GM20431 (cell line): ENCODE measurements around the gene SMIM3.
"Not testable (repeated sequence)": the region's sequence is repeated elsewhere in the genome, so short reads cannot be mapped to it uniquely, and the experiment has no call there.

Source experiments
- in situ Hi-C: fragments of 300-500 bp; cut with MseI, MboI; formaldehyde crosslinking; loops from one replicate; pipeline ENCODE4 v1.15.0; 2020; ENCODE audit warnings: low sequenced_read_pairs; ENCODE audit not compliant: unreplicated experiment

Gene SMIM3, protein sequence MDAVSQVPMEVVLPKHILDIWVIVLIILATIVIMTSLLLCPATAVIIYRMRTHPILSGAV

DNA sequence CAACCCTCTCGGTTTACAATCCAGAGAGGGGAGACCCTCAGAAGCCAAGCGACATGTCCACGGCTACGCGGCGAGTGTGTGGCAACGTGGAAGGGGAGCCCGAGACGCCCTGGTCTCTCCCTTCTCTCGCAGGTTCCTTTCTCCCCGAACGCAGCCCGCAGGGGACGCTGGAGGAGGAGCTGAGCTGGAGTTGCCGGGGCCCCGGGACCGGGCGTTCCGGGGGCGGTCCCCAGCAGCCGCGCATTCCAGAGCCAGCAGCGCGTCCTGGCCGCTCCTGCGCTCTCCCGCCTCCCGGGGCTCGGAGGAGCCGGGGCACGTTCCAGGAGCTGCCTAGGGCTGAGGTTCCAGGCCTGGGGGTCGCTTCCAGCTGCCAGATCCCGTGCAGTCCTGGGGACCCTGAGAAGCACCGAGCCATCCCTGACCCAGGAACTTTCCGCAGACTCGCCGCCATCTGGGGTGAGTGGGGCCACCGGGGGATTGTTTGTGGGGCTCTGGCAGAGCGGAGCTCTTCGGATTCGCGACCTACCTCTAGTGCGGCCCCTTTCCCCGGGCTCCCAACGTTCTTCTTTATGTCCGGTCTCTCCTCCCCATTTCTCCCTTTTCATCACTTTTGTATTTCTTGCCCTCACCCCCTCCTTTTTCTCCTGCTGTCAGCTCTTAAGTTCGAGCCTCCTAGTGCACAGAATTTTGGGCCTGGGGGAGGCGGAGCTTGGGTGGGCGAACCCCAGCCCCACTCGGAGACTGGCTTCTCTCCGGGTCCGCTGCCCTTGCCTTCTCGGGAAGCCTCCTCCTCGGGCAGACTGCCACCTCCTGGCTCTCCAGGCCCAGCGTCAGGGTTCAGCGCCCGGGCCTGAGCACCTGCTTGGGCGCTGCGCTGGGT lies at the start of gene SMIM3:
Gene SMIM3, plus strand, starts transcription at position 241 of the 880 bp plus-strand sequence. CDS start 16,684 bp downstream, outside the sequence.
- in situ Hi-C loops: no loop called here

DNA sequence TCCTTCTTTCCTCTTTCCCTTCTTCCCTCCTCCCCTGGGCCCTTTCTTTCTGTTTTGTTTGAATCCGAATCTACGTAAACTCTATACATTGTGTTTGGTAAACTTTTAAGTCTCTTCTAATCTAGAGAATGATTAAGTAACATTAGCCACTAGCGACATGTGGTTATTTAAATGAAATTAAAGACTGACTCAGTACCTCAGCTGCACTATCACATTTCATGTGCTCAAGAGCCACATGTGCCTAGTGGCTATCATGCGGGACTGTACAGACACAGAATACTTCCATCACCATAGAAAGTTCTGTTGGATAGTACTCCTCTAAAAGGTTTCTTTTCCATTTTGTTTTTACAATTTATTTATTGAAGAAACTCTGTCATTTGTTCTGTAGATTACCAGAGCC lies 48.7 kb upstream of the SMIM3 start:
- in situ Hi-C loops: no loop called here

DNA sequence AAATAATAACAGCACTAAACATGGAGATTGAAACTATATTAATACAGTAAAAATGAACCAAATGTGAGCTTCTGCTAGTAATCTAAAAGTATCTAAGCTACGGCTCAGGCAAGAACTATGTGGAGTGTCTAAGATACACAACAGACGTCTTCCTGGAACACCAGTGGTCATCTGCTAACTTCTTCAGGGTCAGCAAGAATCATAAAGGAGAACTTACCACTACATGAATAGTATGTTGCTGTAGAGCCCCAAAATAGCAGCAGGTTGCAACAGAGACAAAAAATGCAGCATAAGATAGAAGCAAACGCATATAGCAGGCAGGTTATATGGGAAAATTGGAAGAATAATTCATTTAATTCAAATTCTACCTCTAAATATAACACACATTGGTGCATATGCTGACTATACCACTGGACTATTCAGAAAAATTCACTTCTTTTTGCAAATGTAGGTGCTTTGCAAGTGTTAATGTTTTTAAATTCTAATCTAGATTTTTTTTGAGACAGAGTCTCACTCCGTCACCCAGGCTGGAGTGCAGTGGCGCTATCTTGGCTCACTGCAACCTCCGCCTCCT lies 46.8 kb upstream of the SMIM3 start:
- in situ Hi-C loops: no loop called here

DNA sequence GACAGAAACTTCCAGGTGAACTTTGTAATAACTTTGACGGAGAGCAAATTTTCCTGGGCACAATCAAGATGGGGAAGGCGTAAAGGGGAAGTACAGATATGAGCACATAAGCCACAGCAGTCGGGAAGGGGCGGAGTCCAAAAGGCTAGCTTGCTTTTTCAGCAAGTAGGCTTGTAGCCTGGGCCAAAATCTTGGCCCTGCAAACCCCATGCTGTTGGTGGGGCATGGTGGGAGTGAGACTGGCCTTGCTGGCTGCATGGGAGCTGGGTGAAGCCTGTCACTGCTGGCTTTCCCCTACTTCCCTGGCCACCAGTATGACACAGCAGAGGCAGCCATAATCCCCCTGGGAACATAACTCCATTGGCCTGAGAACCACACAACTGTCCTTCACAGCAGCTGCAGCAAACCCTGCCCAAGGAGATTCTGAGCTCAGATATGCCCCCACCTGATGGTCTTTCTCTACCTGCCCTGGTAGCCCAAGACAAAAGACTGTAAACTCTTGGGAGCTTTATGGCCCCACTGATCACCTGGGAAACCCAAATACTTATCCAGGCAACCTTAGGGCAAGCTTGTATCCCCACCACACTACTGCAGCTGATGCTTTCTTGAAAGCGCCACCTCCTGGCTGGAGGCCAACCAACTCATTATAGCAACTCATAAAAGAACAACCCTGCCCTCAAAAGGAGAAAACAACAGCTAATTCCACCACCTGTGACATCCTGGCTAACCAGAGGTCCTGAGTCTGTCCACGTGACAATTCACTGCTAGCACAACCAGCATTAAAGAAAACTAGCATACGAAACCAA lies 43.8 kb upstream of the SMIM3 start:
- in situ Hi-C loops: no loop called here

DNA sequence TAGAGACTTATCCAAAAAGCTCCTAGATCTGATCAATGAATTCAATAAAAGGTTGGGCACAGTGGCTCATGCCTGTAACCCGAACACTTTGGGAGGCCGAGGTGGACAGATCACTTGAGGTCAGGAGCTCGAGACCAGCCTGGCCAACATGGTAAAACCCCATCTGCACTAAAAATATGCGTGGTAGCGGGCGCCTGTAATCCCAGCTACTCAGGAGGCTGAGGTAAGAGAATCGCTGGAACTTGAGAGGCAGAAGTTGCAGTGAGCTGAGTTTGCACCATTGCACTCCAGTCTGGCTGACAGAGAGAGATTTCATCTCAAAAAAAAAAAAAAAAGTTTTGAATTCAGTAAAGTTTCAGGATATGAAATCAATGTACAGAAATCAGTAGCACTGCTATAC lies 39.7 kb upstream of the SMIM3 start:
- in situ Hi-C loops: no loop called here

DNA sequence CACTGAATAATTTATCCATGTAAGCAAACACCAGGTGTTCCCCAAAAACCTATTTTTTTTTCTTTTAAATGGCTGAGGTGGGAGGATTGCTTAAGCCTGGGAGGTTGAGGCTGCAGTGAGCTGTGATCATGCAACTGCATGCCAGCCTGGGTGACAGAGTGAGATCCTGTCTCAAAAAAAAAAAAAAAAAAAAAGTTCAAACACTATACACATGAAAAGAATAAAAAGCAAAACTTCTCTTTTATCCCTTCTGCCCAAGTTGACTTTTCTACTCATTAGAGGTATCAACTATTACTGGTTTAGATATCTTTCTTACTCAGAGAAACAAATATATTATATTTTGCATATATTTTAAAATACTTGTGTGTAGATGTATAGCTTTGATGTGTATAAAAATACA lies 37.6 kb upstream of the SMIM3 start:
- in situ Hi-C loops: no loop called here

DNA sequence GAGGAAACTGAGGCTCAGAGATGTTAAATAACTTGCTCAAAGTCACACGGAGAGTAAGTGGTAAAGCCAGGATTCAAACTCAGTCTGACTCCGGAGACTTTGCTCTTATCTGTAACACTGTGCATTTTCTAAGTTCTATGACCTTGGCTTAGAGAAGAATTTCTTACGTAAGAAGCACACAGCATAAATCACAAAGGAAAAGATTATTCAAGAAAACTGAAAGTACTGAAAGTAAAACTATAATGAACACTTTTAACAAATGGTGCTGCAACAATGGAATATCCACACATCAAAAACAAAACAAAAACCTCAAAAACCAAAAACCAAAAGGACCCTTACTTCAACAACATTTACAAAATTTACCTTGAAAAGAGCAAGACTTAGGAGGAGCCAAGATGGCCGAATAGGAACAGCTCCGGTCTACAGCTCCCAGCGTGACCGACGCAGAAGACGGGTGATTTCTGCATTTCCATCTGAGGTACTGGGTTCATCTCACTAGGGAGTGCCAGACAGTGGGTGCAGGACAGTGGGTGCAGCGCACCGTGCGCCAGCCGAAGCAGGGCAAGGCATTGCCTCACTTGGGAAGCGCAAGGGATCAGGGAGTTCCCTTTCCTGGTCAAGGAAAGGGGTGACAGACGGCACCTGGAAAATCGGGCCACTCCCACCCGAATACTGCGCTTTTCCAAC lies 36.0 kb upstream of the SMIM3 start:
- in situ Hi-C loops: not testable (repeated sequence)

DNA sequence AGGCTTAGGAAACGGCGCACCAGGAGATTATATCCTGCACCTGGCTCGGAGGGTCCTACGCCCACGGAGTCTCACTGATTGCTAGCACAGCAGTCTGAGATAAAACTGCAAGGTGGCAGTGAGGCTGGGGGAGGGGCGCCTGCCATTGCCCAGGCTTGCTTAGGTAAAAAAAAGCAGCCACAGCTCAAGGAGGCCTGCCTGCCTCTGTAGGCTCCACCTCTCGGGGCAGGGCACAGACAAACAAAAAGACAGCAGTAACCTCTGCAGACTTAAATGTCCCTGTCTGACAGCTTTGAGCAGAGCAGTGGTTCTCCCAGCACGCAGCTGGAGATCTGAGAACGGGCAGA lies 35.4 kb upstream of the SMIM3 start:
- in situ Hi-C loops: not testable (repeated sequence)

DNA sequence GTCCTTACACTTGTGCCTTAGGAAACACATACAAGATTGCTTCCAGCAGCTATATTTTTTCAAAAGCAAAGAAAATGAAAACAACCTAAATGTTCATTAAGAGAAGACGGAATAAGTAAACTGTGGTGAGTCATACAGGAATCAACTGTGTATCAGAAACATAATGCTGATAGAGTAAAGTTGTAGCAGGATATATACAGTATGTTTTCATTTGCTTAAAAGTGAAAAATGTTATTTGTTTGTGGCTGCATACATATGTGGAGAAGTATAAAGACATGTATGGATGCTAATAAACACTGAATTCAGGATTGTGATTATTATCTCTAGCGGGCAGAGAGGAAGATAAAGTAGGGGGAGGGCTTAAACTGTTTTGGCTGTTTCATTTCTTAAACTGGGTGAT lies 28.1 kb upstream of the SMIM3 start:
- in situ Hi-C loops: no loop called here

DNA sequence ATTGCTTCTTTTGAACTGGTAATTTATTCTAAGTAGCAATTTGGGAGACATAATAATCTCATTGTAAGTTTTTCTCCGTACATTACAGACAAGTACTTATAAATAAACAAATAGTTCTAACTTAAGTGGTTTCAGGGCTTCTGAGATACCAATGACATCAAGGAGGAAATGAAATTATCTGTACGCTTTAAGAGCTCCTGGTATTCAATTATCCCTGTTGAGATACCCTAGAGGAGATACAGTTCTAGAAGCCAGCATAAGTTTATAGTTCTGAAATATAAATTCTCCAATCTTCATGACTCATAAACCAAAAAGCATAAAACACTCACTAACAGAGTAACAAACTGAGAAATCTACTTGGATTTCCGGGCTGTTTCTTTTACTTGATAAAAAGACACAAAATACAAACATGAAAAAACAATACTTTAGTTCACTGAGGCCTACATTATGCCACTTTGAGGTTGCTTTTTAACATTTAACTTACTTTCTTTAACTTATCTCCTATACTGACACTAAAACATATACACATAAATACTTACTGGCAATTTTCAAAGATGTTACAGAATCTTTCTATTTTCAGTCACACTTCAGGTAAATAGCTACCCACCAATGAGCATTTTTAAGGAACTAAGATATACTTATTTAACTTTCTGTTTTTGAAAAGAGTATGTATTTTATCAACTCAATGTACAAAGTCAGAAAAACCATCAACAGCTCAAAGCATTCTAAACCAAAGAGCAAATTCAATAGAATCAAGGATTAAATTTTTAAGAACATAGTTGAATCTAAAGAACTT lies 27.3 kb upstream of the SMIM3 start:
- in situ Hi-C loops: no loop called here

DNA sequence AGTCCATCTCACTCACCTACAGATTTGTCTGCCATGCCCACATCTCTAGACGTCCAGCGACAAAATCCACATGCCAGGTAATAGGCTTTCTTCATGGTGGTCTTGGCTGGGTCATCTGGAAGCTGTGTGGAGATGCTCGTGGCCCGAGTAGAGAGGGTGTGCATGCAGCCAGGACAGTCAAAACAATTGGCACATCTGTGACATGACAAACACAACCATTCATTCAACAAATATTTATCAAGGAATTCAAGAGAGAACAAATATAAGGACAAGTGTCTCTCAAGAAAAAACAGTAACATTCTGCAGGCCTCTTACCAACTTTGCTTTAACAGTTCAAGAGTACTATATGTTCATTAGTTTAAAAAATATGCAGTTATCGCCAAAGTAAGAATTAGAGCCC lies 25.1 kb upstream of the SMIM3 start:
- in situ Hi-C loops: no loop called here

DNA sequence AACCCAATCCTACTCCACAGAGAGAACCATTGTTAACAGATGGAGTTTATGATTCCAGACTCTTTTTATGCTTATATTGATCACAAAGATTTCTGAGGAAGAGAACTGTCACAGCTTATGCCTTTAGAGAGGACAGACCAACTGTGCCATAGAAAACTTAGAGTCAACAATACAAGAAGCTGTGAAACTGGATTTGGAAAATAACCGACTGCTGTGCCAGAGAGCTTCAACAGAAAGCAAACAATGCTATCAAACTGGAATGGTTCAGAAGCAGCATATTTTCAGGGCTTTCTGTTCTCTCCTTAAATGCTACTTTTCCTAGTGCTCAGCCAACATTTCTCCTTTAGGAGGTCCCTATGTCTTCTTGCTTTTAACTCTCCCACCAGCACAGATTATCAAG lies 24.7 kb upstream of the SMIM3 start:
- in situ Hi-C loops: no loop called here

DNA sequence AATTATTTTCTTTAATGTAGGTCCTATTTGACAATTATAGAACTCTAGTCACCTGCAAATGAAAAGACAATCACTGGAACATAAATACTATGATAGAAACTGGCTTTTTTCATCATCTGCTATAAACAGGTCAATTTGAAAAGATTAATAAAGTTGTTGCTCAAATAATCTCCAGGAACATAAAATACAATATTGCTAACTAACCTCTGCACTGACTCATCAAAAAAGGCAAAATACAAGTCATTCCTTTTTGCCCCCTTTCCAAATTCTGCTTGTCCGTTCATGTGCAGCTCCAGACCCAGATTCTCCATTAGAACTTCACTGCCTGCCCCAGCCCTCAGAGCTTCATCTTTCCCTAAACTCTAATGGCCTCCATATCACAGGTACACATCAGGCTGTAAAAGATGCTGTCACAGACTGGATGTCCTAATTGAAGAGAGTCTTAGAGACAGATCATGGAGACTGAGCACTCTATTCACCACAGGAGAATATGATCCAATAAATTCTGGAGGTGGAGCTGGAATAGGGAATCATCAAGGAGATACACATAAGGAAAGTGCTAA lies 21.4 kb upstream of the SMIM3 start:
- in situ Hi-C loops: no loop called here

DNA sequence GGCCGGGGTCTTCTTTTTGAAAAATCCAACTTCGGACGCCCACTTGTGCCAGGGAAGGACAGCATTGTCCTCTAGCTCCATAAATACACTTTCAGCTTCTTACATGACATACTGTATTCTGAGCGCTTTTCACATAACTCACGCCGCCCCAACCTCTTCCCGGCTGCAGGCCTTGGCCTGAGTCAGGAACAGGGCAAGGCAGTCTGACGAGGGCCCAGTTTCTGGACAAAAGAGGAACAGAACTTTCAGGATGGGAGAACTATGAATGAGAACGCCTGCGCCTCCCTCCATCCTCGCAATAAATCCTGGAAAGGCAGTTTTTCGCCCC lies 20.4 kb upstream of the SMIM3 start:
- in situ Hi-C loops: no loop called here

DNA sequence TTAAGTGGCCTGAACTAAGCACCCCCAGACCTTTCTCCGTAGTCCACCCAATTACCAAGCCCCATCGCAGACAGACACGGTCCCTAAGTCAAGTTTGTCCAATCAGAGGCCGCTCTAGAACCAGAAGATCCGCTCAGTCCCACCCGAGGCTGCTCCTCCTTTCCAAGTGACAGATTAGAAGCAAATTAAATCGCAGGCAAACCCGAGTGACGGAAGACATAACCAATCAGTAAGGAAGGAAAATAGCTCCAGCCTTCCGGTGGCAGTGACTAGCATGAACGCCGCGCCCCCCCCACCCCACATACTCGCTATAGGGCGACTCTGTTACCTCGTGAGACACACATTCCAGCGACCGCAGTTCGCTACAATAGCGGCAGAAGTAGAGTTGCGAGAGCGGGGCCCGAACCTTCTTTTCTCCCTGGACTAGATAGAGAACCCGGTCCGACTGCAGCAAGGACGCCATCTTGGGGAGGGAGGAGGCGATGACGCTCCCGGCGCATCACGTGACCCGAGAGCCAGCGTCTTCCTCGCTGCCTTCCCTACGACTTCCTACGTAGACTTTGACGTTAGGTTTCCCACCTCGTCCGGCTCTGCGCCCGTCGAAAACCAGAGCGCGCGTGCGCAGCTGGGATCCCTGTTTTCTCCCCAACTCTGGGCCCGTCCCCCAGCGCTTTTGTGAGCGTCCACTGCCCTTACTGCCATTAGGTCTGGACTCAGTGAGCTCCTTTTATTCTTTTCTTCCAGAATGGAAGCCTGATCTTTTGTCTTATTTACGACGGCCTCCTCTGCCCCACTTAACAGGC lies 19.8 kb upstream of the SMIM3 start, which contains the start of gene DCTN4:
Gene DCTN4, minus strand, starts transcription at position 487 of the 803 bp plus-strand sequence. Its CDS starts 24 bp downstream, at position 463.
- in situ Hi-C loops: no loop called here

DNA sequence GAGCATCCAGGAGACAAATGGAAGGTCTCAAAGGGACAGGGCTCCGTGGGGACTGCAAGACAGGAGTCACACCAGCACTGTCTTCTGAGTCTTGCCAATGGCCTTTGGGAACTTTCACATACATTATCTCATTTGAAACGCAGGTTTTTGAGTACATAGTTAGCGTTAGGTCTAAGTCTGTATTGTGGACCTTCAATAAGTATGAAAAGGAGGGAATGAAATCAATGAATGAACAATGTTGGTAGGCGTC lies 19.3 kb upstream of the SMIM3 start:
- in situ Hi-C loops: no loop called here

DNA sequence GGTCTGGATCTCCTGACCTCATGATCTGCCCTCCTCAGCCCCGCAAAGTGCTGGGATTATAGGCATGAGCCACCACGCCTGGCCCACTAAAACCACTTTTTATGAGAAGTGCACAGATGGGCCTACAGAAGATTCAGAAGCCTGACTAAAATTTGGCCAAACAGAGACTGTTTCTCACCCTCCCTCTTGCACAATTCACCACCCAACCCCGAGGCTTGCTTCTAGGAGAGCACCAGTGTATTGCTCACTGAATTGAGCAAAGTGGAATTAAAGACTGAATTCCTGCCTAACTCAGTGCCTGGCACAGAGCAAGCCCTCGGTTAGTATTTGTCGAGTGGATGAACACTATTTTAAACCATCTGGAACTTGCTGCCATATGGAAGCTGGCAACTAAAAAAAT lies 16.3 kb upstream of the SMIM3 start:
- in situ Hi-C loops: no loop called here

DNA sequence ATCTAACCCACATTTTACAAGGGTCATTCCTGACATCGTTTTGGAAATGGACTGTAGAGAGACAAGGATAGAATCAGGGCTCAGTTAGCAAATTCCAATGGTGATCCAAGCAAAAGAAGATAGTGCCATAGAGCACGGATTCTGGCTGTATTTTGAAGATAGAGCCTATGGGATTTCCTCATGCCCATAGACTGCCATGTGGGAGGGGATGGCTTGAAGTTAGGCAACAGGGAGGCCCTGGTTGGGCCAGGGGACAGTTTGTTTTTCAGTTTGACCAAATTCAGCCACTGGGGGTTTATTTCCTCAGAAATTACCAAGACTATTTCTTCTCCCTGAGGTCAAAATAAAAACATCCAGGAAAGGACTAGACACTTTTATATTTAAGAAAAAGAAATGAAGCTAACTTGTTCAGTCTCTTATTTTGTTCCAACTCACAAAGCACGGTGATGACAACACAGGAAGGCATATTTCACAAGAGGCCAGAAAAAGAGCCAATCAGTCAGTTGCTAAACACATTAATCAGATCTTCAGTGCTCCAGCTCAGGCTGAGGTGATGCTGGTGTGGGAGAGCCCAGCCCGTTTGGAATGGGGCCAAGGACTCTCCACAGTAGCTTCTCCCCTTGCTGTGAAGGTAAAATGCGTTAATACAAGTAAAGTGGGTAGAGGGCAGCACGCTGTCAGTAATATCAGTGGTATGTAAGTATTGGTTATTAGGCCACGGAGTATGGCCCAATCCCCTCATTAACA lies 15.4 kb upstream of the SMIM3 start:
- in situ Hi-C loops: no loop called here
